OCI-LY7 (cell line): Measurements from ENCODE around the gene ANO1.

Experiments
- EZH2phosphoT487 ChIP-seq: fragments of 200-600 bp; sonication (generic); IDR thresholded peaks from 2 replicates; pipeline ENCODE4 v1.6.1; 2018; ENCODE audit warnings: low read depth, borderline replicate concordance, mild to moderate bottlenecking, mixed run types, antibody characterized with exemption, low read length, moderate library complexity, mixed read lengths
- TF ChIP-seq, protein P1 (sequence below): fragments of 200-600 bp; sonication (generic); conservative IDR thresholded peaks from 2 replicates; pipeline ENCODE4 v1.5.1; 2014; ENCODE audit warnings: mild to moderate bottlenecking, antibody characterized with exemption, low read length, moderate library complexity, mixed read lengths

- TF ChIP-seq, protein P1, sequence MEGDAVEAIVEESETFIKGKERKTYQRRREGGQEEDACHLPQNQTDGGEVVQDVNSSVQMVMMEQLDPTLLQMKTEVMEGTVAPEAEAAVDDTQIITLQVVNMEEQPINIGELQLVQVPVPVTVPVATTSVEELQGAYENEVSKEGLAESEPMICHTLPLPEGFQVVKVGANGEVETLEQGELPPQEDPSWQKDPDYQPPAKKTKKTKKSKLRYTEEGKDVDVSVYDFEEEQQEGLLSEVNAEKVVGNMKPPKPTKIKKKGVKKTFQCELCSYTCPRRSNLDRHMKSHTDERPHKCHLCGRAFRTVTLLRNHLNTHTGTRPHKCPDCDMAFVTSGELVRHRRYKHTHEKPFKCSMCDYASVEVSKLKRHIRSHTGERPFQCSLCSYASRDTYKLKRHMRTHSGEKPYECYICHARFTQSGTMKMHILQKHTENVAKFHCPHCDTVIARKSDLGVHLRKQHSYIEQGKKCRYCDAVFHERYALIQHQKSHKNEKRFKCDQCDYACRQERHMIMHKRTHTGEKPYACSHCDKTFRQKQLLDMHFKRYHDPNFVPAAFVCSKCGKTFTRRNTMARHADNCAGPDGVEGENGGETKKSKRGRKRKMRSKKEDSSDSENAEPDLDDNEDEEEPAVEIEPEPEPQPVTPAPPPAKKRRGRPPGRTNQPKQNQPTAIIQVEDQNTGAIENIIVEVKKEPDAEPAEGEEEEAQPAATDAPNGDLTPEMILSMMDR = no peak
- TF ChIP-seq EZH2phosphoT487 = no peak
Observed at GRCh38 chr11:70169127-70169526, 91.0 kb downstream of the ANO1 start.
